ENCODE results near the gene KIF26B.
"Not testable (repeated sequence)": the region's sequence is repeated elsewhere in the genome, so short reads cannot be mapped to it uniquely, and the experiment has no call there.

KIF26B gene

DNA sequence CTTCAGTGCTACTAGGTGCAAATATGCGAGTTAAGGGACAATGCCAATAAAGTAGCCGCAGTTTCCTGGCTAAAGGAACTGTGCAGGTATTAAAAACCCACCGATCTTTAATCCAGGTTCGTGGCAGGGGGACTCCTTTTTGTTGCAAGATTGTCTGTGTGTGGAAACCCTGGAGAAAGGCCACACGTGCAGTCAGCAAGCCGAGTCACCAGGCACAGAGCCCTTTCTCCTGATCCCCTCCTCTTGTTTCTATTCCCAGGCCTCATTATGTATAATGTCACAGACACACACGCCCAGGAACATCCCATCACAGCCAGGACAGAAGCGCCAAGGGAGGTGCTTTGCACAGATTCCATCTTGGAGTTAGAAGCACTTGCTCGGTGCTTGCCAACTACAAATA is 528.9 kb downstream of the KIF26B start:
- DNase-seq (ENCODE audit: low read depth in 2 of 2), result no peak

DNA sequence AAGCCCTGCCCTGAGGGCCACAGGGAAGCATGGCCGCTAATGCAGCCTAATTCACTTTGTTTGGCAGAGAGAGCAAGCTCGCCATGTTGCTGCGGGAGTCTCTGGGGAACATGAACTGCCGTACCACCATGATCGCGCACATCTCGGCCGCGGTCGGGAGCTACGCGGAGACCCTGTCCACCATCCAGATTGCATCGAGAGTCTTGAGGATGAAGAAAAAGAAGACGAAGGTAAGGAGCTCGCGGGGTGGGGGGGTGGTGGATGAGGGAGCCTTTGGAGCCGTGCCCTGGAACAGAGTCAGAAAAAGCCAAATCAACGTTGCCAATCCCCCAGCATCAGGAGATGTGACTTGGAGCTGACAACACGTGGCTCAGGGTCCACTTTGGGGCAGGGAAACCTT is 529.4 kb downstream of the KIF26B start:
- no peak for DNase-seq (ENCODE audit: low read depth in 2 of 2)

GRCh38 chr1:245684571-245684970 is 529.8 kb downstream of the KIF26B start:
- DNase-seq (ENCODE audit: low read depth in 2 of 2), result no peak

GRCh38 chr1:245685111-245685810 is 530.5 kb downstream of the KIF26B start:
- no peak for DNase-seq (ENCODE audit: low read depth in 2 of 2)

- no peak for DNase-seq (ENCODE audit: low read depth in 2 of 2)
Observed at GRCh38 chr1:245686006-245686405, 531.2 kb downstream of the KIF26B start.

- no peak for DNase-seq (ENCODE audit: low read depth in 2 of 2)
Observed at GRCh38 chr1:245686446-245687030, 531.8 kb downstream of the KIF26B start.

- no peak for DNase-seq (ENCODE audit: low read depth in 2 of 2)
Observed at GRCh38 chr1:245687152-245687635, 532.4 kb downstream of the KIF26B start.

GRCh38 chr1:245687636-245688535 is 533.1 kb downstream of the KIF26B start:
- no peak for DNase-seq (ENCODE audit: low read depth in 2 of 2)

DNA sequence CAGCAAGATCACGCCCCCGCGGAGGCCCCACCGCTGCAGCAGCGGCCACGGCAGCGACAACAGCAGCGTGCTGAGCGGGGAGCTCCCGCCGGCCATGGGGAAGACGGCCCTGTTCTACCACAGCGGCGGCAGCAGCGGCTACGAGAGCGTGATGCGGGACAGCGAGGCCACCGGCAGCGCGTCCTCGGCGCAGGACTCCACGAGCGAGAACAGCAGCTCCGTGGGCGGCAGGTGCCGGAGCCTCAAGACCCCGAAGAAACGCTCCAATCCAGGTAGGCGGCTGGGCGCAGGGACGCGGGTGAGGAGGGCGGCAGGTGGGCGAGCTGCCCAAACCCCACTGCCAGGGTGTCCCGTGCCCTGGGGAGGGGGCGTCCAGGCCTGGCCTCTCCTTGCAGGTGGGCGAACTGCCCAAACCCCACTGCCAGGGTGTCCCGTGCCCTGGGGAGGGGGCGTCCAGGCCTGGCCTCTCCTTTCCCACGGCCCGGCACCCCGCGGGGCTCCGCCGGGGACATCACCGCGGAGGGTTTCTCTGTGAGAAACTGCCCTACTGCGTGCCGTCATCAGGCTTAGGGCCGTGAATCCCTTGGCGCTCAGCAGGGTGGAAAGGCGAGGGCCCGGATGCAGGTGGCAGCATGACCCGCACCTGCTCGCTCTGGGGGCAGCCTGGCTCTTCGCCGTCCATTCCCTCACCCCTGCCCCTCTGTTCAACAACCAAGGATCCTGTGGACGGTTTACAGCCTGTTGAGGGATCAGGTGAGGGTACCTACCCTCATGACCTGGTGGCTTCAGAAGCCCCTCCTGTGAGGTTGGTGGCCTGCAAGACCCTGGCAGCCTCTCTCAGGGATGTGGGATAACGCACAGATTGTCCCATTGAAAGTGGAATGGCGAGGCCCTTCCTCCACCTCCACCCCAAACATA is 534.0 kb downstream of the KIF26B start:
- DNase-seq (ENCODE audit: low read depth in 2 of 2), result no peak

GRCh38 chr1:245690156-245690690 is 535.4 kb downstream of the KIF26B start:
- no peak for DNase-seq (ENCODE audit: low read depth in 2 of 2)

DNA sequence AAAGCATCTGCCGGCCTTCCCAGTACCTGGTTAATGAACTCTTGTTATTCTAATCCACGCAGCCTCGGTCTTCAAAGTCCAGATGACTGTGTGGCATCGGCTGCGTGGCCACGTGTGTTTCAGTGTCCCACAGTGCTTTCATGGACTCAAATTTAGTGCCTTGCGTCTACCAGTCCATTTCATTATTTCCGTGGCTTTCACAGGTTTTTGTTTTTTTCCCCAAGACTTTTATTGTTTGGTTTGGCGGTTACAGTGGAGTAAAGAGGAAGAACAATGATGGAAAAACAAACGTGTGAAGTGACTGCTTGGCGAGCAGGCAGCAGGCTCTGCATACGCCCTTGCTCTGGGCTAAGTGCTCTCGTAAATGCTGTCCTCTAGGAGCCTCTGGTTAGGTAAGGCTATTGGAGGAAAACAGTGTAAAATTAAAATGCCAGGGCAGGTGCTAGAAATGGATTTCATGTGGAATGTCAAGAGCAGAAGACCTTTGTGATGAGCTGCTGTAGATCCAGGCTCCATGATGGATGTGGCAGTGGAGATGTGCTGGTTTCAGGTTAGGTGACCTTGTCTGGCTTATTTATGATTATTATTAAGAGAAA is 536.3 kb downstream of the KIF26B start:
- DNase-seq (ENCODE audit: low read depth in 2 of 2), result no peak

DNA sequence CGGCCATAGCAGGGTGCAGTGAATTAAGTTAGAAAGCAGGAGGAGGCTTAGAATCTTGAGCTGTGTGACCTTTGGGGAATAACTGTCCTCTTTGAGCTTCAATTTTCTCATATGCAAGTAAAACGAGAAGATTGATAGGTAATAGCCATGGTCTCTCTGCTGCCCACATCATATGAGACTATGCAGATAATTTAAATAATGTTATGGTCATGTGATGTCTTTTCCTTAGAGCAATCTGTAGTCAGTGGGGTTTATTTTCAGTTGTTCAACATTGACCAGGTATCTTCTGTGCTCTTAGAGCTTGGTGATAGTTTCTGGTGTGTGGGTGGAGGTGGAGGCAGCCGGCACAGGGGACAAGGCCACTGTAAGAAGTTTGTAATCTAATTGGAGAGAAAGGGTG is 537.1 kb downstream of the KIF26B start:
- no peak for DNase-seq (ENCODE audit: low read depth in 2 of 2)

DNA sequence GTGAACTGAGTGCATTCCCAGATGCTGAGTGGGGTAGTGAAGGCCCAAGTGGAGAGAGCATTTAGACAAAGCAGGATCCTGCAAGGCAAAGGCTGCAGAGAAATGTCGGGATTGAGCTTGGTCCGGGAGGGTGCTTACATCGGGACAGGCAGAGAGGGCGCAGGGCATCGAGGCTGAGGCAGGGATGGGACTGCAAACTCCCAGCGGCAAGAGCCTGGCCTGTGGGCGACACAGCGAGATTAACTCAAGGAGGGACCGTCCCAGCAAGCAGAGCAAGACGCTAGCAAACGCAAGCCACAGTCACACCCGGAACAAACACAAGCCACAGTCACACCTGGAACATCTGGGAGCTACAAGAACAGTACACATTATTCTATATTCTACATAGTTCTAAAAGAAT is 537.5 kb downstream of the KIF26B start:
- DNase-seq (ENCODE audit: low read depth in 2 of 2), result no peak

- DNase-seq (ENCODE audit: low read depth in 2 of 2), result no peak
Observed at GRCh38 chr1:245693116-245693793, 538.5 kb downstream of the KIF26B start.

GRCh38 chr1:245693941-245694752 is 539.4 kb downstream of the KIF26B start:
- DNase-seq (ENCODE audit: low read depth in 2 of 2), result no peak

DNA sequence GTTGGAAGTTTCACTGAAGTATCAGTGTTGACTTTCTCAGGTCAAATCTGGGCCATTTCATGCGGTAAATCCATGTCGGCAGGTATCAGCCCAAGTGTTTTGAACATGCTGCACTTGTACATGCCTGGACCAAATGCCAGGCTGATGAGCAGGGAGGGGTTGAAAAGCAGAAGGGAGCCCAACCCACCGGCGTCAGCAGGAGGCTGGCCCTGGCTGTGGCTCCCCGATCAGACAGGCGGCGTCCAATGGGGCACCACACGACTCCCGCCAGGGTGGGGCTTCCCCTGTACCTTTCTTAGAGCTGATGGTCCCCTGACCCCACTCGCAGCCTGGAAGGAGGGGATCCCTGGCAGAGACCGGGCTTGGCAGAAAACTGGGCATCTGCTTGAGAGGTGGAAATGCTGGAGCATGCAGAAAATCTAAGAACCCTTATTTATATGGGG is 540.0 kb downstream of the KIF26B start:
- no peak for DNase-seq (ENCODE audit: low read depth in 2 of 2)

GRCh38 chr1:245695211-245695610 is 540.4 kb downstream of the KIF26B start:
- no peak for DNase-seq (ENCODE audit: low read depth in 2 of 2)

DNA sequence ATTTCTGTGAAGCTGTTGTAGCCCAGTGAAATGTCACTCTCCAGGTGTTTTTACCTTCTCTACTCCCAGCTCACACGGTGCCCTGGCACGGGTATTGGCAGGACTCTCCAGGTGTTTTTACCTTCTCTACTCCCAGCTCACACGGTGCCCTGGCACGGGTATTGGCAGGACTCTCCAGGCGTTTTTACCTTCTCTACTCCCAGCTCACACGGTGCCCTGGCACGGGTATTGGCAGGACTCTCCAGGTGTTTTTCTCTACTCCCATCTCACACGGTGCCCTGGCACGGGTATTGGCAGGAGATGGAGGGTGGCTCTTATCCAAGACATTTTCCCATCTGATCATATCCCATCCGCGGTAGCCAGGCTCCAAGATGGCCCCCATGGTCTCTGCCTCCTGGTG is 540.9 kb downstream of the KIF26B start:
- not testable (repeated sequence) for DNase-seq (ENCODE audit: low read depth in 2 of 2)

GRCh38 chr1:245698116-245698515 is 543.3 kb downstream of the KIF26B start:
- no peak for DNase-seq (ENCODE audit: low read depth in 2 of 2)

Data from stimulated activated CD8-positive, alpha-beta memory T cell treated with anti-CD3 and anti-CD28 coated beads, Interleukin-15, amount 100 ng/mL, for 48 hours (primary cell).